T47D (cell line): ENCODE data around the gene PLXNA2.

Source experiments
- DNase-seq, 2 experiments: peaks; one replicate each; pipeline versions ENCODE4 v3.0.0 to v3.0.0-alpha.2; 2011 to 2012; ENCODE audit warnings: low read depth in 1 of 2, low spot score in 1 of 2
- JUND ChIP-seq: IDR thresholded peaks from 2 replicates; pipeline ENCODE4 v1.6.1; 2012; ENCODE audit warnings: low read depth
- in situ Hi-C: cut with HindIII; loops from 2 replicates; pipeline ENCODE4 v1.10.0; 2016; ENCODE audit warnings: low sequenced_read_pairs, low pct_unique_long_range_greater_than_20kb

Gene PLXNA2

DNA sequence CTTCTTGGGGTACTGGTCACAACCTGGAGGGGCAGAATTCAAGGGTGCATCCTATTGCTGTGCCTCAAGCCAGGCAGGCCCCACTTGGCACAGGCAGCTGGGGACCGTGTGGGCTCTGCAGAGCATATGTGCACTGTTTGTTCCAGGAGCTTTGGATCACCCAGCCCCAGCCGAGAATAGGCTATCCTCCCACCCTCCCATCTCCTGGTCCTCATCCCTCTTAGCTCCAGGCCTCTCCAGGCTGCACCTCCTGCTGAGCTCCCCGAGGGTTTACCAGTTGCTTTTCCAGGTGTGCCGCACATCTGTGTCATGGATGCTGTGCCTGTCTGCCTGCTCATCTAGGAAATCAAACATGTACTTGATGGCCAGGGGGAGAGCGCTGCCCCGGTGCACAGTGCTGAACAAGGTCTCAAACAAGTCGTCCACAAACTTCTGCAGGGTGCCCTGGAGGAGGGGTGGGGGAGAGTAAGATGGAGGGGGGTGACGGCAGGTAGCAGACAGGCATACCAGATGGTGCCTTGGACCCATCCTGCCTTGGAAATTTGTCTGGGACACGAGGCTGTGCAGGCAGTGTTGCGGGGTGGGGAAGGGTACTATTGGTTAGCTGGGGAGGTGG is 212.8 kb downstream of the PLXNA2 start:
- in situ Hi-C loops = no loop called here
- DNase-seq = no peak
- no peak for TF ChIP-seq JUND

DNA sequence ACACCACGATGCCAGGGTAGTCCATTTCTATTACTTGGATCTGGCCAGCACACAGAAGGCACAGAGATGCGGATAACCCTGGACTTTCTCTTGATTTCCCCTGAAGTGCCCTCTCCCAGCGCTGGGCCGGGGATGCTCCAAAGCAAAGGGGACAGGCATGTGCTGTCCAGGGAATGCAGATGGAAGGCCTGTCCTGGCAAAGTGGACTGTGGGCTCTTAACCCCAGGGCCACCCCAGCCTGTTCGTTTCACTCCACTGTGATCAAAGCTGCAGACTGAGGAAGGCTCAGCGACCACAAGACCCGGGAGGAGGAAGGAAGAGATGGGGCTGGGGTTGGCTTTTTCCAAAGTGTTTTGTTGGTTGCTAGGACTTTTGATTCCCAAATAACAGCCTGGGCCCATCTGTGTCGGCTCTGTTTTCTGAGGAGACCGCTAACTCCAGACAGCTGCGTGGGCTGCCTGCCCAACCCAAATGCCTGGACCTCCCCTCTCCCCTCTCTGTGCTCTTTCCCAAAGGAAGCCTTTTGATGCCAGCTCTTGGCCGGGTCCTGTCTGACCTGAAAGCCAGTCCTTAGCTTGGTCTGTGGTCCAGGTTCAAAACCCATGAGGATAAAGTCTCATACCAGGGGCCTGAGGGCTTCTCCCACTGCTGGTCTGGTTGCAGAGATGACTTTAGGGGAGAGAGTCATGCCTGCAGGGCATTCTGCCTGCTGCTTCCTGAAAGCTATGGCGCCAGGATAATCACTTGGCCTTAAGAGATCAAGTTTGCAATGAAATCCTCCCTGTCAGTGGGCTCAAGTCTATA is 213.7 kb downstream of the PLXNA2 start:
- no peak for TF ChIP-seq JUND
- no peak for DNase-seq
- in situ Hi-C loops = no loop called here

DNA sequence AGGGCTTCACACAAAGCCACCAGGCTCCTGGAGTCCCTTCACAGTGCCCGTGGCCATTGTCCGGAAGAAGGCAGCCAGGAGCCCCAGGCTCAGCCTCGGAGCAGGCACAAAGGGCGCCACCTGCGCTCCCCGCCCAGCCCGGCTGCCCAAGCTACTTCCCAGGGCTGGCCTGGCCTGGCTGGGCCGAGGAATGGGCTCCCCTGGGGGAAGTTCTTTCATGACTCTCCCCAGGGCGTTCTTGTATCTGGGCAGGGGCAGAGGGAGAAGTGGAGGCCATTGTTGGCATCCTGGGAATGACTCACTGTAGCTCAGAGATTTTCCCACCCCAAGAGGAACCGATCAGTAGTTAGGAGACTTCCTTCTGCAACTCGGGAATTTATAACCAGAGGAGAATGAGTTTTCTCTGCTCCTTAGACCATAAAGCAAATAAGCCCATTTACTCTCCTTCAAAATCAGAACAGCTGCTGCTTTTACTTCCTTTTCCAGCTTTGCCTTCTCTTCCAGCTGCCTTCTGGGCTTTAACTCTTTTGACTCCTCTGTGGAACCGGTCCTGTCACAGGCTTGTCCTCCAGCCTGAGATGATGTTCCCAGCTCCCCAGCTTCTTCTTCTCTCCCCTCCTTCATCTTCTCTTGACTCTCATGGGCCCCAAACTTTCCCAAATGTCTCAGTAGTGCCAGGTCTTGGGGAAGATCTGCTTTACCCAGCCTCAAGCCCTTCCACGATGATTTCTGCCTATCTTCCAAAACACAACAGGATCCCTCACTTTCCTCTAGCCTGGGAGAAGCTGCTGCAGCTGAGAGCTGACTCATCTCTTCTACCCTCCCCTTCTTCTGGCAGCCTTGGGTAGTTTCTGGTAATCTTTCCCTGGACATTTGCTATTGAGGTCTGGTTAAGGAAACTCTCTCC is 214.6 kb downstream of the PLXNA2 start:
- TF ChIP-seq JUND = no peak
- in situ Hi-C loops = no loop called here
- no peak for DNase-seq

DNA sequence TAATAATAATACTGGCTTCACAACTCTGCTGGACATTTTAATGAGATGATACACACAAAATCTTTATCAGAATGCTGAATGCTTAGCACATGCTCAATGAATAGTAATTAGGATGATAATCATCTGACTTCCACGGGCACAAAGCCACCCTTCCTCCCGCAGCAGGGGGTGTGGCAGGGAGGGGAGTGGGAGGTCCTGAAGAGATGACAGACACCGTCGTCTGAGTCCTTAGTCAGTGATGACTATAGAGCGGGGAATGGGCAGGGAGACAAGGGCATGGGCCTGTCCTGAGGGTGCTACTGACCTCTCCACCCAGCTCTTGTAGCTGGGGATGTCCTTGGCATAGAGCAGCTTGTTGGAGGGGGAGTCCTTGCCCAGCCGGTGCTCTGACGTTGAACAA is 215.7 kb downstream of the PLXNA2 start:
- DNase-seq = no peak
- no peak for TF ChIP-seq JUND

DNA sequence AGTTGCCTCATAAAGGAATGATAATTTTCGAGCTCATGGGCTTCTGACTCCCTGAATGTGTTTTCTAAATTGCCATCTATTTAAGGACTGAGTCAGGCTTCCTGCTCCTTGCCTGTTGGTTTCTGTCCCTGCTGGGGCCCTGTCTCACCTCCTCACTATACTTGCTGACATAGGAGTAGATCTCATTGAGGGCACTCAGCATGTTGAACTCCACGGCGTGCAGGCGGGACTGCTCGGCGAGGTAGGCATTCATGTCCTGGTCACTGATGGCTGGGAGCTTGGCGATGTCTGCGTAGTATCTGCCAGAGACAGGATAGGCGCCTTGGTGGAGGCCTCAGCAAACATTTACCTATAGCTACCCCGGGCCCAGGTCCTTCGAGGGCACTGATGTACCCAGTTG is 216.3 kb downstream of the PLXNA2 start:
- no peak for DNase-seq
- in situ Hi-C loops = no loop called here
- no peak for TF ChIP-seq JUND

More for the DNA sequence above, 215.7 kb downstream of the PLXNA2 start:
- in situ Hi-C loops = no loop called here

DNA sequence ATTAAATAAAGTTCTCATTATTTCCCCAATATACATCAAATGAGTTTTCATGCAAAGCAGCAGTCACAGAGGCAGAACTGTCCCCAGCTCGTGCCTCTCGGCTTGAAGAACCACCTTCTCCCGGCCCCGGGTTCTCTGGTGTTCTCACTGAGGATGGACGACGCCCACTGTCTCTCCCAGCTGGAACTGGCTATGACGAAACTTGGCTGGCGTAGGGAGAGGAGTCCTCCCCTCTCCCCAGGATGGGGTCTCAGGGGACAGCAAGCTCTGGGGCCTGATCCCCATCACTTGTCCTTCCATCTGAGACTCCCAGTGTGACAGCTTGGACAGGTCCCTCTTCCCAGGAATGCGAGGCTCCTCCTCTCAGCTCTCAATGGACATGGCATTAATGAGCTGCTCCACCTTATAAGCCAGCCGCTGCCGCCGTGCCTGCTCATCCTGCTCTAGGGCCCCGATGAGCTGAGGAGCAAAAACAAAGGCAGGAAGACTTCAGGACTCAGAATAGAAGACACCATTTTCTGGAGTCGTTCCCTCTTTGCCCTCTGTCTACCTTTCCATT is 217.2 kb downstream of the PLXNA2 start:
- TF ChIP-seq JUND = no peak
- DNase-seq = no peak
- in situ Hi-C loops = no loop called here

DNA sequence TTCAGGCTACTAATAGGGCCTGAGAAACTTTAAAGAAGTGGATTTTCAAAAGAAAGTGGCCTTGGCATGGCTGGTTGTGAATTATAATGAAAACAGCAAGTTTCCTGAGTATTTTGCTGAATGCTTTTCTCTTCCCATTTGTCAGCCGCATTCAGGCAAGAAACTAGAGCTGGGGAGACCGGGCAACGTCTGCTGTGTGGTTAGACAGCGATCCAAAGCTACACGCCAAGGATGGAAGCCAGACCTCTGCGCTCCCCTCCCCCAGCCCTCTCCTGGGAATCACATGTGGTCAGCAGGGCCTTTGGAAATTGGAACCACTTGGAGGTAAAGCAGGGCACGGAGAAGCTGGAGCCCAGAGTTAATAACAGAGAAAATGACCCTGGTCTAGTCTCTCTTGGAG is 219.2 kb downstream of the PLXNA2 start:
- no peak for DNase-seq

DNA sequence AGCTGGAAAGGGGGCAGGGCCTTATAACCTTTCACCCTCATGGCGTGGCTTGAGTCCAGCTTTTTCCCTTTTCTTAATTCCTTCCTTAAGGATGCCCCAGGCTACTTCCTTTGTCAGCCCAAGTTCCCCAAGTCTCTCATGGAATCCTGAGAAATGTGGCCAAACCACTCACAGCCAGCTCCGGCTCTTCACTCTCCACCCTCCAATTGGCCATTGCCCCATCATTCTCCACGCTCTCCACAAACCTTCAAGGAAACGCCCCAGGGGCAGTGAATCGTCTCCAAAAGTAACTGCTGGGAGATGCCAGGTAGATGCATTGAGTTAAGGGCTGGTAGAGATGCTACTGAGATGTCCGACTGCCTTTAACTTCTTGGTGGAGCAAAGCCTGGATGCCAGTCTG is 219.8 kb downstream of the PLXNA2 start:
- no peak for TF ChIP-seq JUND
- DNase-seq = peak in 1 of 2 experiments; percentile 37
- in situ Hi-C loops = no loop called here

More for the DNA sequence above, 219.2 kb downstream of the PLXNA2 start:
- in situ Hi-C loops = no loop called here
- TF ChIP-seq JUND = no peak

DNA sequence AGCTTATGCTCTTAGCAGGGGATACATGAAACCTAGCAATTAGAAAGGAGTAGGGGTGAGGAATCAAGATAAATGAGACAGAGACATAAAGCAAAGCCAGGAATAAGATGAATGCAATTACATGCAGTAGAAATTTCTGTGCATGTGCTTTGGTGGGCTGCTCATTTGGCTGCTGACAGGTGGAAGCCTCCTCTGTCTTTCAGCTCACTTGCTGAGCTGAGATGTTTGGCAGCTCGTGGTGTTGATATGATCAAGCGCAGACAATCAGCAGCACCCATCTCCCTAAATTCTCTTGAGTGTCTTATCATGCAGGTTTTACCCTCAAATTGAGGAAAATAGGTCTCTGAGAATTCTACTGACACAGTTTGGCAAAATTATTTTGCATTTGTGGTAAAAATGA is 224.9 kb downstream of the PLXNA2 start:
- no peak for DNase-seq
- TF ChIP-seq JUND = no peak
- in situ Hi-C loops = no loop called here

DNA sequence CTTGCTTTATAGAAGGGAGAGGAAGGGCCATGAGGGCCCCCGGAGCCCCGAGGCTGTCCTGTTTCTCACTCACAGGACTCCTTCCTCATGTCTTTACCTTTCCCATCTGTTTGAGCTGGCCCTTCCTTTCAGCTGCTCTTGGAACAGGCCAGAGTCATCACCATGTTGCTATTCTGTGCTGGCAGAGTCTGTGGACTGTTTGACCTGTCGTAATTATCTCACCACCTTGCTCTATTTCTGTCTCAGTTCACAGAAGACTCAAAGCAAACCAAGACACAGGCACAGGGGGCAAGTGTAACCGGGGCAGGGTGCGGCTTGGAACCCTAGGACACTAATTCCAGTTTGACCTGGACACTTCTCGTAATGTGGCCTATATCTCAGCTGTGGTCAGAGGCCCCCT is 228.9 kb downstream of the PLXNA2 start:
- in situ Hi-C loops = no loop called here
- no peak for TF ChIP-seq JUND
- no peak for DNase-seq

DNA sequence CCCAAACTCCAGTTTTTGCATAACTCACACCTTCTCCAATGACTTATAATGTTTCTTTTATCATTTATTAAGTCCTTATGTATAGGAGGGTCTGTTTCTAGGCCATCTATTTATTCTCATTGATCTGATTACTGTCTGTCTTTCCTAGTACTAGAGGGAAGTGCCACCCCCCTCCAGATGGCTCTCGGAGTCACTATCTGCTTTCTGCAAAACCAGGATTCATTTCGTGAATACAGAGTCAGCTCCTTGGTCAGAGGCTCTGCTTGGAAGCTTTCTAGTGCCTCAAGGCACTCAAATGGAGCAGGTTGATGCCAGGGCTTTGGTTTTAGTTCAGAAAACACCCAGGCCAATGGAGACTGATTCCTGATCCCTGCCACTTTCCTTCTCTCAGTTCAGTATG is 231.0 kb downstream of the PLXNA2 start:
- in situ Hi-C loops = no loop called here
- no peak for TF ChIP-seq JUND
- DNase-seq = no peak

DNA sequence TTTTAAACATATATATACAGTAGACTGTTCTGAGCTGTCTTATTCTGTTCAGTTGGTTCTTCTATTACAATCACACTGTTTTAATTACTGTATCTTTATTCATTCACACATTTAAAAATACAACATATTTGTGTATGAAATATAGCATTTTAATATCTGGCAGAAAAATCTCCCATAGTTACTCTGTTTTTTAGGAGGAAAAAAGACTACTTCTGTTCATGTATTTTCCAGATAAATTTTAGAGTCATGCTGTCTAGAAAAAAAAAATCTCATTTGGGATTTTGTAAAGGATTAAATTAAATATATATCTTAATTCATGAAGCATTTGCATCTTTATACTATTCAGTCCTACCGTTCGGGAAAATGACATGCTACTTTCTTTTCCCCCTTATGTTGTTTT is 231.5 kb downstream of the PLXNA2 start:
- no peak for DNase-seq
- in situ Hi-C loops = no loop called here
- no peak for TF ChIP-seq JUND
